Testis (tissue), 2 donors: ENCODE results near the gene ALCAM.

ENCODE experiments used
- CTCF ChIP-seq, 3 experiments: fragments of 450-650 bp in 2 of 3; fragments of 200-600 bp in 1 of 3; sonication (generic) in 1 of 3; IDR thresholded peaks; one replicate each; pipeline ENCODE4 v1.5.1; 2016 to 2019; ENCODE audit warnings: antibody characterized with exemption in 3 of 3, mild to moderate bottlenecking in 2 of 3, moderate library complexity in 1 of 3
- POLR2A ChIP-seq: fragments of 450-650 bp; IDR thresholded peaks from one replicate; pipeline ENCODE4 v1.6.1; 2017; ENCODE audit warnings: antibody characterized with exemption, mild to moderate bottlenecking, moderate library complexity

DNA sequence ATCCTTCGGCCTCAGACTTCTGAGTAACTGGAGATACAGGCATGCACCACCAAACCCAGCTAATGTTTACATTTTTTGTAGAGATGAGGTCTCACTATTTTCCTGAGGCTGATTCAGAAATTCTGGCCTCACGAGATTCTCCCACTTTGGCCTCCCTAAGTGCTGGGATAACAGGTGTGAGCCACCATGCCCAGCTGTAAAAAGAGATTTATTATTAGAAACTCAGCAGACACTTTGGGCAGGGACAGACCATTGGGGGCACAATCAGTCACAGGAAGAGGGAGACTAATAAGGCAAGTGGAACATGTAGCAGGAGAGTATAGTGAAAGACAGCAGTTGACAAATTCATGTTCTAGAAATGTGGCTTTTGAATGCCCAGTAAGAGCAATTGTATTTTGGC lies 252.9 kb downstream of the ALCAM start:
- TF ChIP-seq CTCF (IDR thresholded peaks at IDR 0.05) (no peak), POLR2A (no peak)
